ENCODE measurements around the gene ETV7.

- no peak for TF ChIP-seq CEBPB (IDR thresholded peaks at IDR 0.05)
- no peak for TF ChIP-seq USF1 (IDR thresholded peaks at IDR 0.05)
- no peak for TF ChIP-seq REST (IDR thresholded peaks at IDR 0.05; ENCODE audit: low read depth)
- no peak for TF ChIP-seq CREB1 (IDR thresholded peaks at IDR 0.05; ENCODE audit: low read depth)
These were observed 9.9 kb downstream of the ETV7 start for GRCh38 chr6:36377594-36377993.
